Tibial nerve (tissue), 4 donors: ENCODE data around the gene SH3BP2.

Source experiments
- CTCF ChIP-seq, 5 experiments: fragments of 200-600 bp in 3 of 5; fragments of 450-650 bp in 2 of 5; sonication (generic) in 3 of 5; IDR thresholded peaks; one replicate each; pipeline ENCODE4 v1.5.1; 2016 to 2019; ENCODE audit warnings: antibody characterized with exemption in 5 of 5, mild to moderate bottlenecking in 3 of 5, moderate library complexity in 2 of 5
- EP300 ChIP-seq, 2 donors: sonication (generic); formaldehyde crosslinking; IDR thresholded peaks; one replicate each; pipeline ENCODE4 v1.6.1; 2017; ENCODE audit warnings: antibody characterized with exemption in 2 of 2, mild to moderate bottlenecking in 1 of 2
- POLR2A ChIP-seq, 2 donors: fragments of 450-650 bp; IDR thresholded peaks; one replicate each; pipeline ENCODE4 v1.6.1; 2017; ENCODE audit warnings: antibody characterized with exemption in 2 of 2, mild to moderate bottlenecking in 2 of 2, moderate library complexity in 2 of 2

- peak in 1 of 2 donors; percentile 38 for TF ChIP-seq EP300 (IDR thresholded peaks at IDR 0.05)
- no peak for TF ChIP-seq CTCF (IDR thresholded peaks at IDR 0.05)
- TF ChIP-seq POLR2A (IDR thresholded peaks at IDR 0.05): no peak
Observed at GRCh38 chr4:2745981-2746806, 46.7 kb upstream of the SH3BP2 start.
